K562 (cell line): ENCODE results near the gene SCARB2.

Source experiments
- EP300 ChIP-seq: IDR thresholded peaks from 2 replicates; pipeline ENCODE4 v1.6.1; 2012; ENCODE audit warnings: low read length, improper control_type of control experiment
- RAD21 ChIP-seq, 2 experiments: fragments of 250-450 bp in 1 of 2; fragments of 450-650 bp in 1 of 2; sonication (Bioruptor Pico) in 1 of 2; formaldehyde crosslinking in 1 of 2; IDR thresholded peaks in 1 of 2; conservative IDR thresholded peaks in 1 of 2; 2 replicates each; pipeline versions ENCODE4 v1.4.0 to v1.8.0; 2020 to 2022; ENCODE audit warnings: mild to moderate bottlenecking in 2 of 2, moderate library complexity in 1 of 2

DNA sequence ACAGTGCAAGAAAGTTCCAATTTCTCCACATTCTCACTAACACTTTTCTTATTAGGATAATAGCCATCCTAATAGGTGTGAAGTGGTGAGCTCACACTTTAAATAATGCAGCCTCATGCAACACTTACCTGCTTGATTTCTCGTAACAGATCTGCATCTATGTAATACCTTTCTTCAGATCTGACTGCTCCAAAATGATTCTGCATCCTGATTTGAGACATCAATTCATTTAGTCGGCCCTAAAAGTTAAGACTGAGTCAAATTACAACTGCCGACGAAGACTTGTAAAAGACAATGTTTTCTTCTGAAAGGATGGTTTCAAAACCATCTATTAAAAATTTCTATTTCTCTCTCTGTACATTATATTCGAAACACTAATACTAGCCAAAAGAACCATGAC, 96.1 kb downstream of the SCARB2 start:
- TF ChIP-seq RAD21 (CRISPR knock-in tag; conservative IDR thresholded peaks at IDR 0.05 in 1 of 2, IDR thresholded peaks at IDR 0.05 in 1 of 2): no peak
- no peak for TF ChIP-seq EP300
